ENCODE results near the gene FGD6.
"Not testable (repeated sequence)": the region's sequence is repeated elsewhere in the genome, so short reads cannot be mapped to it uniquely, and the experiment has no call there.

FGD6 gene

DNA sequence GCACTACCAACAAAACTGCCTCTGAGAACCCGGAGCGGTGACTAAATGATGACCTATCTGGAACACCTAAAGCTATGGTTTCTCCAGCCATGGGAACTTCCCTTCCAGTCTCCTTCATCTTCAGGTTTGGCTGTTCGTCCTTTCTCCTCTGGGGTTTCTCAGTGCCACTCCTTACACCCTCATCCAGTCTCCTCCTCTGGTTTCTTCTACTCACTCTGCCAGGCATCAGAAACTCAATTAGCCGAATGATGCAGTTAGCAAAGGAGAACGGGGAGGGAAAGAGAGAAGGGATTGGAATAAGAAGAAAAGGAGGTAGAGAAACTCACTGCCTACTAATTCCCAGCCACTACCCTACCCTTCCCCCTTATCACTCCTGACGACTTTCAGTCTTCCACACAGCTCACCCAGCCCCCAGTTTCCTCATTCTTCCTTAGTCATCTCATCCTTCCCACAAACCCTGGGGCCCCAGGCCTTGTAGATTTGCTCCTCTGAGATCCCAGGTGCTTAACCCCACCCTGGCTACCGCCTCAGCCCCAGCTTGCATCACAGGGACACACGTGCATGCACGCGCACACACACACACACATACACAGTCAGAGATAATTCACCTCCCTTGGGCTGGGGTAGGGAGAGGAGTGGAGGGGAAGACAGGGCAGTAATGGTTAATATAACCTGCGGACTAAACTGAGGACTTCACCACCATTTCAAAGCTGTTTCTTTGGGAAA, 13.0 kb downstream of the FGD6 start:
- DNase-seq = no peak

DNA sequence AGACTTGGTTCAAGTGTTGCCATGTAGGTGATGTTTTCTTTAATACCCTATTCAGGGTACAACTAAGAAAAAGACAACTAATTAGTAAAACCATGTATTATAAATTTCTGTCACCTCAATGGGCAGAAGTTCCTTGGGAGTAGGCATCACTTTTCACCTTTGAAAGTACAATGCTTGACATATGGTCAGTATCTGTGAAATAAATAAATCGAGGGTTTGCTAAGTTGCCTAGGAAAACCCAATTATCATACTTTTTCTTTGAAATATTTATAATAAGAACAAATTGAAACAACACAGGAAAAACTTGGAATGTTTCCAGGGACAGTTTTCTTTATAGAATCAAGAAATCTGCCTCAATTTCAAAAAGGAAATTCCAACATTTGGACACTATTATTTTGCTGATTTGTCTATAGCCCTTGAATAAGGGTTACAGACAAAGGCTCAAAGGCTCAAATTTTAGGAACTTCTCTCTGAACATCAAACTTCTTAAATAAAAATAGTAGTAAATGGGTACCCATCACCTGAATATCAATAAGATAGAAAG, 13.7 kb downstream of the FGD6 start:
- no peak for DNase-seq

DNA sequence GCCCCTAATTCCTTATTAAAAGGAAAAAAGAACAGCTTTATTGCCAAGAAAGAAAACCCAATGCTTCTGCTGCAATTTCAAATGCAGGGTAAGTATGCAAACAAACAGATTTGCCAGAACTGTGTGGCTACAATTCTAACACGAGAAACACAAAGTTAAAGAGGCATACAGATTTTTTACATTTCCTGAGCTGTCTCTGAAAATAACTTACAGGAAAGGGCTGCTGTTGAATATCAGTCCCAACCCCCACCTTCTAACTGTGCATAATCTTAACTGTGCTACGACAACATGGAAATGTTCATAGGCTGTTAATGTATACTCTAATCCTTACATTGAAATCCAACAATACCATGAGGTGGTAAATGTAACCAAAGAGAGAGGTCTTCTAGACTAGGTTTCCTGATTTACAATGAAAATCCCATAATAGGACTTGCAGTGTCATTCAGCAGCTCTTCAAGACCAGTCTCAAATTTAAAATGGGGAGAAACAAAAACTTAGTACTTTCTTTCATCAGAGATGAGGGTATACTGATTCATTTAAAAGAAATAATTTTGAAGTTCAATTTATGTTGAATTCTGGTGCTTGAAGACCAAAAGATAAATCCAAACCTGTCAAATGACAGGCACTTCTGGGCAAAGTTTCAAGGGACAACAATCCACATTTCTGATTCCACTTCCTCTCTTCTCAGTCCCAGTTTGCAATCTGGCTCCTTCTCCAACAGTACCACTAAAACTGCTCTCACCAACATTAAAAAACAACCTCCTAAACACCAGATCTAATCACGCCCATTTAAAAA, 14.4 kb downstream of the FGD6 start:
- DNase-seq = no peak

DNA sequence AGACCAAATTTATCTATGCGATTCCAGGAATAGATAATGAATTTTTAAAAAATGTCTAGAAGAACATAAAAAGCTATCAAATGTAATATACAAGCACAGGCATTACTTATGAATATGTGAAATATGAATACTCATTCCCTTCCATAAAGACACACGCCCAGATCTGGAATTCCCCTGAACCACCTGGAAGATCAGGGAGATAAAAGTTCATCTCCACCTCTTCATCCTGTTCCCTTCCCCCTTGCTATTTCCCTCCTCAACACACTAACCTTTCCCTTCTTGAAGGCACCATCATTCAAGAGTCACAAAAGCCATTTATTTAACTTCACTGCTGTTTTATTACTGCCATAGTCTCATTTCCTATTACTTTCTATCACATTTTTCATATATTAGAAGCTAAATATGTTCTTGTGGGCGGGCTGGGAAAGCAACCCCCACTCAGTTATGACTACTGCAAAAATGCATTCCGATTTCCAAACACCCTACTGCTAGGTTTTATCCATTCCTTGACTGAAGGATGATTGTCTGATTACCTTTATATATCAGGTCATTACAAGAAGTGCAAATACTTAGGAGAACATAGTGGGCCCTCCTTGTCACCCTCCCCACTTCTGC, 16.1 kb downstream of the FGD6 start:
- no peak for DNase-seq

DNA sequence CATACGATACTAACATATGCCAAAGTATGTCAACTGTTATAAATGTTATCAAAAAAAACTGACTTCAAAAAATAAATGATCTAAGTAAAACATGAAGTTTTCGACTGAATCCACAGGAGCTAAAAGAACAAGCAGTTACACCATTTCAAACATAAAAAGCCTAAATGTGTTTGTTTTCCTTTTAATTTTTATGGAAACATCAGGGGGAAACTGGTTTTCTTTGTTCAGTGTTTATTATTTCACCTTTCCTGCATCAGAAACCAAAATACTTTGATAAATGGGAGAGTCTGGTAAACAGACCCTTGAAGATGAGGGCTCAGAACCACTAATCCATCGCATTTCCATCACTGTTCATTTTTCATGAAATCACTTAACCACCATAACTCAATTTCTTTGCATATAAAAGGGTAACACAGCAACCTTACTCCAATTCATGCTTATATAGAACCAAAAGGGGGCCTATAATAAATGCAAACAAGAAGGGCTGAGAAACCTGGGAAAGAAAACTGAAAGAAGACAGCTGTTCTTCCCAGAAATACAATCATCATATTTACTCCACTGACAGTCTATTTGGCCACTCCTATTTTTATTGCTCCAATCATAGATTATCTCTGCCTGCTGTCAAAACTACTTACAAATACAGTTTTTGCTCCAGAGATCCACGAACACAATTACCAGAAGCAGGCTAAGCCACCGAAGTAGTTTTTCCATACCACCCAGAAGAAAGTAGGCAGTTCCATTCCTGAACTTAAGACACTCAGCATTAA, 17.0 kb downstream of the FGD6 start:
- DNase-seq = no peak

DNA sequence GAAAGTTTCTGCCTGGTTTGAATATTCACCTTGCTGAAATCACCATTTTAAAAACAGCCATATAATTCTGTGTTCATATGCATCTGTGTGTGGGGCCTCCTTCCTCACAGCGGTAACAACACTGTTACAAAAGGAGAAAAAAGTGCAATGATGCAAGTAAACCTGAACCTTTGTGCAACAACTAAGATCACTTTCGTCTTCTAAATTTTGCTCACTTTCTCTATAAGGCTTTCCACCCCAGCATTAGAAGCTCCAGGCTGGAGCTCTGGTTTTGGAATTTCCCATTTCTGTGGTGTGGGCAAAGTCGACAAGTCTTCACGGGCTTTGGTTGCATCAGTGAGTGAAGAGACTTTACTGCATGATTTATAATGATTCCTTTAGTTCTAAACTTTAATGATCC, 18.4 kb downstream of the FGD6 start:
- no peak for DNase-seq

DNA sequence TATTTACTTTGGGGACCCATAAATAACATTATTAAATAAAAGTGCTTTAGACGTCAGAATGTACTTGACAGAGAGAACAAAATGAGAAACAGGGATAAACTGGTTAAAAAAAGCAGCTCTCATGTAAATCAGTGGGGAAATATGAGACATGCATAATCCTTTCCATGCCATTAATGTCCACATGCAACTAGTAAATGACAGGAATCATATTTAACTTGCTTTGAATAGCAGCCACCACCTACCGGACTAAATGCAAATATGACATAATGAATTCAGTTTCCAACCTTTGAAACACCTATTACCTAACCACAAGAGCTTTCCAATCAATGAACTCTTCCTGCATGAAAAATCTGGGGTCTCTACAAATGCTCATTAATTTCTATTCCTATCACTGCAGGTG, 19.6 kb downstream of the FGD6 start:
- no peak for DNase-seq

DNA sequence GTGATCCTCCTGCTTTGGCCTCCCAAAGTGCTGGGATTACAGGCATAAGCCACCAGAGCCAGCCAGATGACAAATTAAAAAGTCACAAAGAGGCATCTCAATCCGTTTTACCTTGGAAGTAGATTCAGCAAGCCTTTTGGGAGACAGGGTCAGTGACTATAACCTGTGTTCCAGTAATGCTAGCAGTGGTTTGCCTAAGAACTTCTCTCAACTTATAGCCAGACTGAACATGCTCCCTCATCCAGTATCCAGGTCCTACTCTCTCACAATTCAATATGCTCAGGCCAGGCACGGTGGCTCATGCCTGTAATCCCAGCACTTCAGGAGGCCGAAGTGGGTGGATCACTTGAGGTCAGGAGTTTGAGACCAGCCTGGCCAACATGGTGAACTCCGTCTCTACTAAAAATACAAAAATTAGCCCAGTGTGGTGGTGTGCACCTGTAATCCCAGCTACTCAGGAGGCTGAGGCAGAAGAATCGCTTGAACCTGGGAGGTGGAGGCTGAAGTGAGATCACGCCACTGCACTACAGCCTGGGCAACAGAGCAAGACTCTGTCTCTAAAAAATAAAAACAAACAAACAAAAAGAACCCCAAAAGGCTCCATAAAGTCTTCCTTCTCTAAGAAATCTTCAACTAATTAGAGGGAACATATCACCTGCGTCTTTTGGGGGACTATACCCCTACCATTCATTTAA, 20.2 kb downstream of the FGD6 start:
- not testable (repeated sequence) for DNase-seq

DNA sequence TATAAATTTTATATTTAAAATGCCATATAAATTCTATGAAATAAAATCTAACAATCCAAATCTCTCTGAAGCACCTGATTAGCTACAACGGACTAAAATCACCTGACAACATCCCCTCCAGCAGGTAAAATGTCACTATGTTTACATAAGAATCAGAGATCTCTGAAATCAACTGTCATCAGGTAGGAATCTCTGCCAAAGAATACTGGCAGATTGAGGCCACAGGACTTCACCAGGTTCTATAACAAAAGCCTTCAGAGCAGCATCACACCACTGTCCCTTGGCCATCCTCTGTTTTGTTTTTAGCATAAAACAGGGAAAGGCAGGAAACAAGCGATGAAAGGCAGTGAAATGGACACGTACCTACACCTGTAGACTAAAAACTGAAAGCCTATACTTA, 22.1 kb downstream of the FGD6 start:
- DNase-seq = no peak

DNA sequence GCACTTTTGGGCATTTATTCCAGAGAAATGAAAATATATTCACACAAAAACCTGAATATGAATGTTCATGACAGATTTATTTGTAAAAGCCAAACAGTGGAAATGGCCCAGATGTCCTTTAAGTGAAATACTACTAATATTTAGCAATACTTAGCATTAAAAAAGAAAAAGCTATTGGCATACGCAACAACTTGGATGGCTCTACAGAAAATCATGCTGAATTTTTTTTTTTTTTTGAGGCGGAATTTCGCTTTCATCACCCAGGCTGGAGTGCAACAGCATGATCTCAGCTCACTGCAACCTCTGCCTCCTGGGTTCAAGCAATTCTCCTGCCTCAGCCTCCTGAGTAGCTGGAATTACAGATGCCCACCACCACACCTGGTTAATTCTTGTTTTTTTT, 24.1 kb downstream of the FGD6 start:
- no peak for DNase-seq

DNA sequence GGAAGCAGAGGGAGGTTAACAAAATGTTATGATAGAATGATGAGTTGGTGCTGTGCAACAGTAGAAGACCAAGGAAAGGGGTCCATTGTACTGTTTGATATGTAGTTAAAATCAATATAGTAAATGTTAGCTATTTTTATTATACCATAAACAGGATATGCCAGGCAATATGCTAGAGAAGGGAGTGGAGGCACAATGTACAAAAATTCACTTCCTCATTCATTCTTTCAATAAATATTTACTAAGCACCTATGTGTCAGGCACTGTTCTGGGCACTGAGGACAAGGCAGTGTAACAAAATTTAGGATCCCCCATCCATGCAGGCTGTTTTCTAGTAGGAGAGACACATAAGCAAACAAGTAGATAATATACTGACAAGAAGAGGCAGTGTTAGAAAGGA, 25.0 kb downstream of the FGD6 start:
- no peak for DNase-seq

DNA sequence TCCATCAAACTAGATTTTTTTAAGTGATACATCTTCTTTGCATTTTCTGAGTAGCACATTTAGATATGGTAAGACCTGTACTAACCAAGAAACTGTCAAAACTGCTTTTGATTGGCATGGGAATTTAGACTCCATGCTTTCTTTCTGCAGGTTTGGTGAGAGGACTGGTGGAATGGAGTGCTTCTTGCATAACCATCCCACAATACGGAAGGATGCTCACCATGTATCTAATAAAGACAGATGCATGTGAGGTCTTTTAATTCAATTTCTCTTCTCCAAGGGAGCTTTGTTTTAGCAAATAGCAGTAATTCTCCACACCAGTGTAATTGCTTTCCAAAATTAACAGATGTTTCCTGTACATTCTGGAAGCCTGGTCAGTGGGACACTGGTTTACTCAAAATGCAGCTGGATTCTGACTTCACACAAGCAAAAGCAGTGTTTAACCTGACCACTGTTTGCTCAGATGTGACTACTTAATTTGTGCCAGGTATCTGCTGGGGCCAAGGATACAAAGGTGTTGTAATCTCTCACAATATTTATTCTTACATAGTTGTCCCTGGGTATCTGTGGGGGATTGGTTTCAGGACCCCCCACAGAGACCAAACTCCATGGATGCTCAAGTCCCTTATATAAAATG, 26.1 kb downstream of the FGD6 start:
- no peak for DNase-seq

DNA sequence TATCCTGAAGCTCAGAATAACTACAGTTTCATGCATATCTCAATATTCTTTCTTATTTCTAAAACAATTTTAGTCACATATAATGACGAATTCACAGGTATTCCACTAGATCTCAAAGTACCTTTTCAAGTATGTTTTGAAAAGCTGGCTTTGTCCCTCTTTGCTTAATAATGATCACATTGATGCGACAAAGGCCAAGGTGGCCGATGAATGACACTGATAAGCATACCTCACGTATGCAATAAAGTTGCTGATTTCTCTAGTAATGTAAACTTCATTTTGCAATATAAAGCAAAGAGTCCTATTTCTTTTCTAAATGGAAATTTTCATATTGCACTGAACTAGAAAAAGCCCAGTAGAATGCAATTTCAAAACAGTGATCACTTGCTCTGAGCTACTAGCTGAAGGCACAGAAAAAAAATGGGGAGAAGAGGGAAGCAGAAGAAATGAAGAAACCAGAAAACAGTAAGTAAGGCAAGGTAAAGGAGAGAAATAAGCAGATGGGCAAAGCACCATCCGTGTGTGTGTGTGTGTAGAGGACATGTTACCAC, 29.3 kb downstream of the FGD6 start:
- DNase-seq = no peak

DNA sequence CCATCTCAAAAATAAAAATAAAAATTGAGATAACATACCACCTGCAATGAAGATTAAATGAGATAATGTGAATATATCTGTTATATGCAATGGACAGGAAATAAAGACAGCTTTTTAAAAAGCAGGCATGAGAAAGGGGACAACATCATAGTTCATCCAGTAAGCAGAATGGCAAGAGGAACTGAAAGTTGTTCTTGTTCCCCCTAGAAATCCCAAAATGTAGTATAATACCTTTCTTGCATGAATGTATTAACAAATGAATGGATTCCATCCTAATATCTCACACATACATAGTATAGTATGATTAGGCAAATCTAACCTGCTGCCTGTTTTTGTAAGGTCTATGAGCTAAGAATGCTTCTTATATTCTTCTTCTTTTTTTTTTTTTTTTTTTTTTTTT, 31.4 kb downstream of the FGD6 start:
- DNase-seq = no peak

DNA sequence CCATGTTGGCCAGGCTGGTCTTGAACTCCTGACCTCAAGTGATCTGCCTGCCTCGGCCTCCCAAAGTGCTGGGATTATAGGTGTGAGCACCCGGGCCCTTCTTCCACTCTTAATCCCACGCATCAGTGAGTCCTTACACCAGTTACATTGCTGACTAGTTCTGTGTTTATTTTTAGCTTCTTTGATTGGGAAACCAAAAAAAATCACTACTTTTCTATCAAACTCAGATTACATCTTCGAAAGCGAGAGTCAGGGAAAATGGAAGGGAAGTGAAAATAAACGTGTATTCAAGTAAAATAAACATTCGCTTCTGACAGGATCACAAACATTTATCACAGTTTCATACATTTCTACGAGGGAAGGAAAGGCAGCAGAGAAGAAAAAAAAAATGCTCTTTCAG, 32.2 kb downstream of the FGD6 start:
- no peak for DNase-seq

DNA sequence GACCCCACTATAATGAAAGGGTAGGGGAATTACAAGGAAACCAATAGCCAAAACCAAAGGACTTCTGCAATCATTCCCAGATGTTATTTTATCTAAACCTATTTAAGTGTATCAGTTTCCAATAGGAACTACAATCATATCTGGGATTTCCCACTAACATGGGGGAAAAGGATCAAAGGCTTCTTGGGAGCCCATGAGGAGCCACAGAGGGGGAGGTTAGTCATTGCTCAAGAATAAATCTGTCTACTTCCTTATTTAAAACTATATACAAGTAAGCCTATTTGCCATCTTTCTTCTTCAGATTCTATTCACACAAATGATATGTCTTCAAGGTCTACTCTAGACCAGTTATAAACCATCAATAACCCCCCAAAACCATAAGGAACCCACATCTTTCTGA, 33.1 kb downstream of the FGD6 start:
- DNase-seq = no peak

DNA sequence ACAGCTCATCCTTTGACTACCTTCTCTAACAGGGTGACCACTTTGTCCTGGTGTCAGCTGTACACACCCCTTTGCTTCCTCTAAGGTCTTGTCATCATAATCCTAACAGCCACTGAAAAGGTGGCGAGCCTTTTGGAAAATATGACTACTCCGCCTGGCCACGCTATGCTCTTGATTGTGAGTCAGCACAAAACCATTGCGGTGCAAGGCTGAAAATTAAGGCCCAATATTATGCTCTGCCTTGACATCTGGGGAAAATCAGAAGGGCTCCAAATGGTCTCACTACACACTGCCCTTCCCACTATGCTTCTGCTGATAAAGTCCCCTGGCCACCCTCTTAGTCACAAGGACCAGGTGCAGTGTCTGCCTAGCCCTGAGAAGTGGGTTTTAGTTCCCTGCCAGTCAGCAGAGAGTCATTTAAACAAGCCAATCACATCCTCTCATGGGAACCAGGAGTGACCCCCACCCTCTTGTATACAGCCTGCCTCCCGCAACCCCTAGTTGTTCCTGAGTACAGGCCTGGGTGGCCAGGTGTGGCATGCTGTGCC, 34.3 kb downstream of the FGD6 start:
- no peak for DNase-seq

DNA sequence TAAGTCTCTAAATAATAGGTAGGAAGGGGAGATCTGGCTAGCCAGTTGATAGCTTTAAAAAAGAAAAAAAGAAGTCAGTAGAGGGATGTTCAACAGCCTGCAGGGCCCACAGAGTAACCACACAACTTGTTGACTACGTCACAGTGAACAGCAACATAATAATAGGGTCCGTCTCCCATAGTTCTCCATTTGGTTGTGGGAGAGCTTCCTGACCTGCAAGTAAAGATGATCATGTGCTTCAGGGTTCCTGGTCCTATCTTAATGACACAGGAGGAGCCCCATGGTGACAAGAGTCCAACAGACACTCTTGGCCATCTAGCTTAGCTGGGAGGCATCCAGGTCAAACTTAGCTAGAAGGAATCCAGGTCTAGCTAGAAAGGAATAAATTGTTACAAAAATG, 36.2 kb downstream of the FGD6 start:
- DNase-seq = no peak

DNA sequence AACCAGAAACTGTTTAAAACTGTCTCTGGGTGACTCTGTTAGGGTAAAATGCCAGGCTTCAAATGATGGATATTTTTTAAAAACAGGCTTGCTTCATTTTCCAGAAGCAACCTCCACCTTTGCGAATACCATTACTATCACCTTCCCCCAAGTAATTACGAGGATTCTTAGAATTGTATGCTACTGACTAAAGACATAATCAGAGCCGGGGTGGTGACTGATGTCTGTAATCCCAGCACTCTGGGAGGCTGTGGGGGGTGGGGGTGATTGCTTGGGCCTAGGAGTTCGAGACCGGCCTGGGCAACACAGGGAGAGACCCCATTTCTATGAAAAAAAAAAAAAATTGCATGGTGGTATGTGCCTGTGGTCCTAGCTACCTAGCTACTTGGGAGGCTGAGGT, 38.3 kb downstream of the FGD6 start:
- no peak for DNase-seq

DNA sequence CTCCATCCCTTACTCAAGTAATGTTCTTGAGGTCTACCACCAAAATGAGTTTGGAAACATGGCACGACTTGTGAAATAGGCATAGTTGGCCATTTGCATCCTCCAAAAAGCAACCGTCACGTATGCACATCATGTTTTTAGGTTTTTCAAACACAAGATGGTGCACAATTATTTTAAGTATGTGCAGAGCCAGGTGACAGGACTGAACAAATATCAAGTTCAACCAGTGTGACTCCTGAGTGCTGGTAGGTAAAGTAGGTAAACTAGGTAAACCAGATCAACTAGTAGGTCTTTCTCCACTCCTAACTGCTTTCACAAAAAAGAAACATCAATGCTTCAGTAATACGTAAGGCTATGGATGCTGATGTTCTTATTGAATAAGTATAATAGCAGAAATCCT, 39.1 kb downstream of the FGD6 start:
- DNase-seq = no peak

DNA sequence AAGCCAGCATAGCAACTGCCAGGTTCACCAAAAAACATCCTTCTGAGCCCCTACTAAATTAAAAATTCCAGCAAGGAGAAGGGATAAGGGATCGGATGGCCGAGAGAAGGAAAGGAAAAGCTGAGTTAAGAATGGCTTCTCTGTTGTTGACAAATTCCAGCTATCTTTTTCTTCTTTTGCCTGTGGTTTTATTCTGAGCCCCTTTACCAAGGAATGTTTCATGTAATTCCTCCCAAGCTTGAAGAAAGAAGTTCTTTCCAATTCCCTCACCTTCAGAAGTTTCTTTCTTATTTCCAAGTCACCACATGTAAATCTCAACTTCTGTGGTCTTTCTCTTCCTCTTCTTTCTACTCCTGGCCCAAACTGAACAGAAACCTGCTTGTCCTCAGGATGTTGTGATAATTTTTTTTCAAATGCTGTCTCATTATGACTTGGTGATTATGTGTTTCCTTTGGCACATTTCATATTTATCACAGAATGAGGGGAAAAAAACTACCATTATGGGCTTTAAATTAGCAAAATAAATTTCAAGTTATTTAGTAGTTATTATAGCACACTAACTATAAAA, 40.0 kb downstream of the FGD6 start:
- DNase-seq = no peak

Measured in activated CD8-positive, alpha-beta memory T cell treated with anti-CD3 and anti-CD28 coated beads, Interleukin-2, amount 50 U/mL, for 48 hours (primary cell).